Measurements from ENCODE around the gene EWSR1. TPM values are rescaled to one million over a fixed set of nuclear protein-coding genes. Genes with fewer than 3 reads are reported as not detected.

EWSR1 gene
- total RNA-seq, 1 donor from 2014 or later, result 199 TPM

DNA sequence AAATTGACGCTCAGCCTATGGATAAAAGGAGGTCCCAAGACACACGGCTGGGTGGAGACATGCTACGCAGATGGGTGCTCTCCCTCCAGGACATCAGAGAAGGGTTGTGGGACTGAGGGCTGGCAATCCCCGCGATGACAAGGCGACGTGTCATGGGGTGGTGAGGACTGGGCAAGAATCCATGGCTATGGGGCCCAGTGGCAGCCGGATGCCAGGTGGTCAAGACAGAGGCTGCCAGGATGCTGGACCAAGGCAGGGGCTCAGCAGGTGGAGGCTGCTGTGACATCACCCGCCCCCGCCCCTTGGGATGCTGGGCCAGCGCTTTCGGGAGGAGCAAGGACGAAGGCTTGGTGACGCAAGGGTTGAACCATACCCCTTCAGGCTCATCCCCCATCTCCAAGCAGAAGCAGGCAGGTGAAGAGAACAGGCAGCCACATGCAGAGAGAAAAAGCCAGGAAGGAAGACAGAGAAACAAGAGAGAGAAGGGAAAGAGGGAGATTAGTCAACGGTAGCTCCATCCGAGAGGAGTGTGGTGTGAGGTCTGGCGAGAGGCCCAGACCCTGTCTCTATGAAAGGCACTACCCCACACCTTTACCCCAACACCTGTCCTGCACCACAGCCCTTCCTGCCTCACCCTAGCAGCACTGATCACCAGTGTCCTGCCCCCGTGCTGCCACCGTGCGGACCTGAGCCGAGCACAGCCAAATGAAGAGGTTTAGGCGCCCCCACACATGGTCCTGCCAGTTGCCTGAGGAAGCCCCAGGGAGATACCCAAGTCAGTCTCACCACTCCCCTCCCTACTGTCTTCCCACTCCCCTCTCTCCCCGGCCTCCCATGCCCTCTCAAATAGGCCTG, 71.5 kb downstream of the EWSR1 start:
- Histone ChIP-seq H4K20me1 (ENCODE audit: insufficient read depth, low read length) (peaks cover 43% of the 10 kb centered on the region), H3K79me2 (ENCODE audit: insufficient read depth, low read length) (no peaks in the 10 kb centered on the region), H3K27me3 (ENCODE audit: insufficient read depth, low read length) (no peaks in the 10 kb centered on the region), H3K36me3 (ENCODE audit: insufficient read depth, low read length) (peaks cover 23% of the 10 kb centered on the region), H3K4me2 (ENCODE audit: low read length) (no peak overlapping the region), H3K9me3 (ENCODE audit: insufficient read depth, low read depth, low read length) (no peaks in the 10 kb centered on the region), H3K9ac (ENCODE audit: low read length) (no peak overlapping the region), H3K27ac (ENCODE audit: low read depth, low read length) (no peak overlapping the region), H3K4me1 (ENCODE audit: insufficient read depth, low read length) (peaks cover 19% of the 10 kb centered on the region), H2AFZ (ENCODE audit: low read depth, low read length) (no peak overlapping the region), H3K4me3 (ENCODE audit: insufficient read depth, low read depth, low read length) (no peak overlapping the region)
- DNase-seq (ENCODE audit: low read depth), result no peak
- Mint-ChIP-seq H3K27me3 (ENCODE audit: low read depth, unreplicated experiment) (no peaks in the 10 kb centered on the region), H3K27ac (ENCODE audit: unreplicated experiment) (no peak overlapping the region), H3K9me3 (ENCODE audit: unreplicated experiment) (no peaks in the 10 kb centered on the region), H3K4me1 (ENCODE audit: low read depth, unreplicated experiment) (peaks cover 8% of the 10 kb centered on the region), H3K36me3 (ENCODE audit: low read depth, unreplicated experiment) (peaks cover 36% of the 10 kb centered on the region), H3K4me3 (ENCODE audit: unreplicated experiment) (no peak overlapping the region)
- no peak for FAIRE-seq
- TF ChIP-seq, protein P1, sequence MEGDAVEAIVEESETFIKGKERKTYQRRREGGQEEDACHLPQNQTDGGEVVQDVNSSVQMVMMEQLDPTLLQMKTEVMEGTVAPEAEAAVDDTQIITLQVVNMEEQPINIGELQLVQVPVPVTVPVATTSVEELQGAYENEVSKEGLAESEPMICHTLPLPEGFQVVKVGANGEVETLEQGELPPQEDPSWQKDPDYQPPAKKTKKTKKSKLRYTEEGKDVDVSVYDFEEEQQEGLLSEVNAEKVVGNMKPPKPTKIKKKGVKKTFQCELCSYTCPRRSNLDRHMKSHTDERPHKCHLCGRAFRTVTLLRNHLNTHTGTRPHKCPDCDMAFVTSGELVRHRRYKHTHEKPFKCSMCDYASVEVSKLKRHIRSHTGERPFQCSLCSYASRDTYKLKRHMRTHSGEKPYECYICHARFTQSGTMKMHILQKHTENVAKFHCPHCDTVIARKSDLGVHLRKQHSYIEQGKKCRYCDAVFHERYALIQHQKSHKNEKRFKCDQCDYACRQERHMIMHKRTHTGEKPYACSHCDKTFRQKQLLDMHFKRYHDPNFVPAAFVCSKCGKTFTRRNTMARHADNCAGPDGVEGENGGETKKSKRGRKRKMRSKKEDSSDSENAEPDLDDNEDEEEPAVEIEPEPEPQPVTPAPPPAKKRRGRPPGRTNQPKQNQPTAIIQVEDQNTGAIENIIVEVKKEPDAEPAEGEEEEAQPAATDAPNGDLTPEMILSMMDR (IDR thresholded peaks at IDR 0.05; ENCODE audit: insufficient read depth, low read depth, low read length), result no peak

DNA sequence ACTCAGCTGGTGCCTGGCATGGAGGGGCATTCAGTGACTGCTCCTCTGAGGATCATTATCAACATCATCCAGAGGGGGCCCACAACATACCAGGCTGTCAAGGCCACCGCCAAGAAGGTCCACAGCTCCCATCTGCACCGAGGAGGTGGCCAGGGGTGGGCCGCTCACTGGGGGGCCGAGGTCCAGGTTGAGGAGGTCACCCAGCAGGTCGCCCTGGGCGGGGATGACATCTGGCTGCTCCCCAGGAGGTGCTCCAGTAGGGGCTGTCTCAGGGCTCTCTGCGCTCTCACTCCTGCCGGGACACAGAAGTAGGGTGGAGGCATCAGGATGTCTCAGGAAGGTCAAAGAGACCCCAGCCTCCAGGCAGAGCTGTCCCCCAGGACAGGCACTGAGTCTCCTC, 72.5 kb downstream of the EWSR1 start:
- peaks cover 21% of the 10 kb centered on the region for H3K4me1 ChIP-seq (ENCODE audit: insufficient read depth, low read length)
- TF ChIP-seq, protein P1 (IDR thresholded peaks at IDR 0.05; ENCODE audit: insufficient read depth, low read depth, low read length), result no peak
- no peak for TF ChIP-seq EZH2 (IDR thresholded peaks at IDR 0.05; ENCODE audit: insufficient read depth, low read length)
- H3K36me3 ChIP-seq (ENCODE audit: insufficient read depth, low read length), result peaks cover 23% of the 10 kb centered on the region
- no peak overlapping the region for H3K4me2 ChIP-seq (ENCODE audit: low read length)
- no peaks in the 10 kb centered on the region for H3K9me3 ChIP-seq (ENCODE audit: insufficient read depth, low read depth, low read length)
- no peak overlapping the region for H2AFZ ChIP-seq (ENCODE audit: low read depth, low read length)
- Mint-ChIP-seq H3K4me1 (ENCODE audit: low read depth, unreplicated experiment) (peaks cover 8% of the 10 kb centered on the region), H3K27ac (ENCODE audit: unreplicated experiment) (no peak overlapping the region), H3K27me3 (ENCODE audit: low read depth, unreplicated experiment) (no peaks in the 10 kb centered on the region), H3K9me3 (ENCODE audit: unreplicated experiment) (no peaks in the 10 kb centered on the region), H3K4me3 (ENCODE audit: unreplicated experiment) (no peak overlapping the region), H3K36me3 (ENCODE audit: low read depth, unreplicated experiment) (peaks cover 36% of the 10 kb centered on the region)
- no peak overlapping the region for H3K4me3 ChIP-seq (ENCODE audit: insufficient read depth, low read depth, low read length)
- DNase-seq (ENCODE audit: low read depth) (no peak), FAIRE-seq (no peak)
- no peaks in the 10 kb centered on the region for H3K79me2 ChIP-seq (ENCODE audit: insufficient read depth, low read length)
- H4K20me1 ChIP-seq (ENCODE audit: insufficient read depth, low read length), result peaks cover 43% of the 10 kb centered on the region
- no peak overlapping the region for H3K27ac ChIP-seq (ENCODE audit: low read depth, low read length)
- H3K27me3 ChIP-seq (ENCODE audit: insufficient read depth, low read length), result no peaks in the 10 kb centered on the region
- H3K9ac ChIP-seq (ENCODE audit: low read length), result no peak overlapping the region

All from astrocyte (in vitro differentiated cells and primary cell).